ENCODE data around the gene ARSH. TPM values are rescaled to one million over a fixed set of nuclear protein-coding genes. Genes with fewer than 3 reads are reported as not detected.

The ARSH gene
- total and polyA plus RNA-seq, 4 donors = not detected

DNA sequence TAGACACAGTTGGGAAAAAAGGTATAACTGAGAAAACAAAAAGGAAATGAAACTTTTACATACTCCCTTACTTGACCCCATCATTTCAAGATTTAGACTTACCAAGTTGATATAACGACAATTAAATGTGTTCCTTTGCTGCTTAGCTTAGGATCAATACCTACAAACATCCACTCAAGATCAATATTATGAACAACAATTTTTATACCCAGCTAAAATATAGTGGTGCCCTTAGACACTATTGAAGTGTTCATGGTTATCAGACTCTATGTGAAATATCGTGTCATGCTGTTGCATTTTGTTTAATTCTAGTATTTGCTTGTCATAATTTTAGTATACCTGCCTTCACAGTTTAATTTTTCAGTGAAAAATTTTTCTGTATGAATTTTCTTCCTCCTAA lies 4.2 kb downstream of the ARSH start:
- Histone ChIP-seq H3K9ac (ENCODE audit: low read depth in 1 of 2, low read length in 2 of 2) (no peak overlapping the region), H3K9me3 (ENCODE audit: control insufficient read depth in 4 of 4, low read length in 3 of 4) (peaks cover 0 to 16% (median 8%) of the 10 kb centered on the region in 4 donors), H3K27ac (ENCODE audit: low read depth in 1 of 2, low read length in 2 of 2) (no peak overlapping the region), H3K36me3 (ENCODE audit: control insufficient read depth in 4 of 4, insufficient read depth in 3 of 4, low read depth in 1 of 4, low read length in 3 of 4) (no peaks in the 10 kb centered on the region), H3K27me3 (ENCODE audit: control insufficient read depth in 4 of 4, insufficient read depth in 4 of 4, low read length in 3 of 4) (no peaks in the 10 kb centered on the region), H3K4me1 (ENCODE audit: control insufficient read depth in 4 of 4, insufficient read depth in 4 of 4, low read length in 3 of 4) (no peaks in the 10 kb centered on the region), H3K4me3 (ENCODE audit: low read depth in 1 of 3, low read length in 3 of 3) (no peak overlapping the region)
- 64% methylated on average over 2 of the region's 2 CpGs for WGBS
- no peak for TF ChIP-seq FOXA1 (IDR thresholded peaks at IDR 0.05)
- TF ChIP-seq, protein P1, sequence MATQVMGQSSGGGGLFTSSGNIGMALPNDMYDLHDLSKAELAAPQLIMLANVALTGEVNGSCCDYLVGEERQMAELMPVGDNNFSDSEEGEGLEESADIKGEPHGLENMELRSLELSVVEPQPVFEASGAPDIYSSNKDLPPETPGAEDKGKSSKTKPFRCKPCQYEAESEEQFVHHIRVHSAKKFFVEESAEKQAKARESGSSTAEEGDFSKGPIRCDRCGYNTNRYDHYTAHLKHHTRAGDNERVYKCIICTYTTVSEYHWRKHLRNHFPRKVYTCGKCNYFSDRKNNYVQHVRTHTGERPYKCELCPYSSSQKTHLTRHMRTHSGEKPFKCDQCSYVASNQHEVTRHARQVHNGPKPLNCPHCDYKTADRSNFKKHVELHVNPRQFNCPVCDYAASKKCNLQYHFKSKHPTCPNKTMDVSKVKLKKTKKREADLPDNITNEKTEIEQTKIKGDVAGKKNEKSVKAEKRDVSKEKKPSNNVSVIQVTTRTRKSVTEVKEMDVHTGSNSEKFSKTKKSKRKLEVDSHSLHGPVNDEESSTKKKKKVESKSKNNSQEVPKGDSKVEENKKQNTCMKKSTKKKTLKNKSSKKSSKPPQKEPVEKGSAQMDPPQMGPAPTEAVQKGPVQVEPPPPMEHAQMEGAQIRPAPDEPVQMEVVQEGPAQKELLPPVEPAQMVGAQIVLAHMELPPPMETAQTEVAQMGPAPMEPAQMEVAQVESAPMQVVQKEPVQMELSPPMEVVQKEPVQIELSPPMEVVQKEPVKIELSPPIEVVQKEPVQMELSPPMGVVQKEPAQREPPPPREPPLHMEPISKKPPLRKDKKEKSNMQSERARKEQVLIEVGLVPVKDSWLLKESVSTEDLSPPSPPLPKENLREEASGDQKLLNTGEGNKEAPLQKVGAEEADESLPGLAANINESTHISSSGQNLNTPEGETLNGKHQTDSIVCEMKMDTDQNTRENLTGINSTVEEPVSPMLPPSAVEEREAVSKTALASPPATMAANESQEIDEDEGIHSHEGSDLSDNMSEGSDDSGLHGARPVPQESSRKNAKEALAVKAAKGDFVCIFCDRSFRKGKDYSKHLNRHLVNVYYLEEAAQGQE (IDR thresholded peaks at IDR 0.05) = no peak
- TF ChIP-seq HNF4A (conservative IDR thresholded peaks at IDR 0.05) = no peak
- TF ChIP-seq FOXA2 (IDR thresholded peaks at IDR 0.05) = no peak
- no peak for TF ChIP-seq NR2F2 (IDR thresholded peaks at IDR 0.05)
- TF ChIP-seq, protein P2, sequence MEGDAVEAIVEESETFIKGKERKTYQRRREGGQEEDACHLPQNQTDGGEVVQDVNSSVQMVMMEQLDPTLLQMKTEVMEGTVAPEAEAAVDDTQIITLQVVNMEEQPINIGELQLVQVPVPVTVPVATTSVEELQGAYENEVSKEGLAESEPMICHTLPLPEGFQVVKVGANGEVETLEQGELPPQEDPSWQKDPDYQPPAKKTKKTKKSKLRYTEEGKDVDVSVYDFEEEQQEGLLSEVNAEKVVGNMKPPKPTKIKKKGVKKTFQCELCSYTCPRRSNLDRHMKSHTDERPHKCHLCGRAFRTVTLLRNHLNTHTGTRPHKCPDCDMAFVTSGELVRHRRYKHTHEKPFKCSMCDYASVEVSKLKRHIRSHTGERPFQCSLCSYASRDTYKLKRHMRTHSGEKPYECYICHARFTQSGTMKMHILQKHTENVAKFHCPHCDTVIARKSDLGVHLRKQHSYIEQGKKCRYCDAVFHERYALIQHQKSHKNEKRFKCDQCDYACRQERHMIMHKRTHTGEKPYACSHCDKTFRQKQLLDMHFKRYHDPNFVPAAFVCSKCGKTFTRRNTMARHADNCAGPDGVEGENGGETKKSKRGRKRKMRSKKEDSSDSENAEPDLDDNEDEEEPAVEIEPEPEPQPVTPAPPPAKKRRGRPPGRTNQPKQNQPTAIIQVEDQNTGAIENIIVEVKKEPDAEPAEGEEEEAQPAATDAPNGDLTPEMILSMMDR (IDR thresholded peaks at IDR 0.05; ENCODE audit: low read depth, low read length, missing input control) = no peak
- no peak for TF ChIP-seq SP1 (IDR thresholded peaks at IDR 0.05)
- no peak for TF ChIP-seq GABPA (IDR thresholded peaks at IDR 0.05 in 1 of 2, conservative IDR thresholded peaks at IDR 0.05 in 1 of 2)
- no peak for TF ChIP-seq YY1 (IDR thresholded peaks at IDR 0.05)
- no peak for DNase-seq (ENCODE audit: low spot score)

DNA sequence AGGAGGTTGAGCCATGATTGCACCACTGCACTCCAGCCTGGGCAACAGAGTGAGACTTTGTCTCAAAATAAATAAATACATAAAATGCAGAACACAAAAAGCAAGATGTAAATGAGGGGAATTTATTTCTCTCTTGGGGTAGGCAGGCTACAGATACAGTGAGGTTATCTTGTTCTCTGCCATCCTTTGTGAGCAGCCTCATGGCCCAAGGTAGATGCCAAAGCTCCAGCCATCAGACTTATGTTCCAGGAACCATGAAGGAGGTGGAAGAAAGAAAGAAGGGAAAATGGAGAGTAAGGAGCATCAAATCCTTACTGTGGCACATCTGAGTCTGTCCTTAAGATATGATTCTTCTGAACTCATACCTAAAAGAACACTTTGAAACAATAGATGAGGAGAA lies 11.1 kb downstream of the ARSH start:
- H3K9ac ChIP-seq (ENCODE audit: low read depth in 1 of 2, low read length in 2 of 2) = no peak overlapping the region
- no peak for DNase-seq (ENCODE audit: low spot score)
- H3K4me3 ChIP-seq (ENCODE audit: low read depth in 1 of 3, low read length in 3 of 3) = no peak overlapping the region
- peaks cover 0 to 7% (median 3%) of the 10 kb centered on the region in 4 donors for H3K9me3 ChIP-seq (ENCODE audit: control insufficient read depth in 4 of 4, low read length in 3 of 4)
- no peaks in the 10 kb centered on the region for H3K4me1 ChIP-seq (ENCODE audit: control insufficient read depth in 4 of 4, insufficient read depth in 4 of 4, low read length in 3 of 4)
- TF ChIP-seq, protein P3, sequence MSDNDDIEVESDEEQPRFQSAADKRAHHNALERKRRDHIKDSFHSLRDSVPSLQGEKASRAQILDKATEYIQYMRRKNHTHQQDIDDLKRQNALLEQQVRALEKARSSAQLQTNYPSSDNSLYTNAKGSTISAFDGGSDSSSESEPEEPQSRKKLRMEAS (IDR thresholded peaks at IDR 0.05) = no peak
- no peak for TF ChIP-seq TAF1 (conservative IDR thresholded peaks at IDR 0.05)
- TF ChIP-seq, protein P4, sequence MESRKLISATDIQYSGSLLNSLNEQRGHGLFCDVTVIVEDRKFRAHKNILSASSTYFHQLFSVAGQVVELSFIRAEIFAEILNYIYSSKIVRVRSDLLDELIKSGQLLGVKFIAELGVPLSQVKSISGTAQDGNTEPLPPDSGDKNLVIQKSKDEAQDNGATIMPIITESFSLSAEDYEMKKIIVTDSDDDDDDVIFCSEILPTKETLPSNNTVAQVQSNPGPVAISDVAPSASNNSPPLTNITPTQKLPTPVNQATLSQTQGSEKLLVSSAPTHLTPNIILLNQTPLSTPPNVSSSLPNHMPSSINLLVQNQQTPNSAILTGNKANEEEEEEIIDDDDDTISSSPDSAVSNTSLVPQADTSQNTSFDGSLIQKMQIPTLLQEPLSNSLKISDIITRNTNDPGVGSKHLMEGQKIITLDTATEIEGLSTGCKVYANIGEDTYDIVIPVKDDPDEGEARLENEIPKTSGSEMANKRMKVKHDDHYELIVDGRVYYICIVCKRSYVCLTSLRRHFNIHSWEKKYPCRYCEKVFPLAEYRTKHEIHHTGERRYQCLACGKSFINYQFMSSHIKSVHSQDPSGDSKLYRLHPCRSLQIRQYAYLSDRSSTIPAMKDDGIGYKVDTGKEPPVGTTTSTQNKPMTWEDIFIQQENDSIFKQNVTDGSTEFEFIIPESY (IDR thresholded peaks at IDR 0.05) = no peak
- TF ChIP-seq, protein P5, sequence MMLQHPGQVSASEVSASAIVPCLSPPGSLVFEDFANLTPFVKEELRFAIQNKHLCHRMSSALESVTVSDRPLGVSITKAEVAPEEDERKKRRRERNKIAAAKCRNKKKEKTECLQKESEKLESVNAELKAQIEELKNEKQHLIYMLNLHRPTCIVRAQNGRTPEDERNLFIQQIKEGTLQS (IDR thresholded peaks at IDR 0.05) = no peak
- no peak for TF ChIP-seq FOXA2 (IDR thresholded peaks at IDR 0.05)
- TF ChIP-seq HNF4A (conservative IDR thresholded peaks at IDR 0.05) = no peak
- TF ChIP-seq FOXA1 (IDR thresholded peaks at IDR 0.05) = no peak
- no peak for TF ChIP-seq GABPA (IDR thresholded peaks at IDR 0.05 in 1 of 2, conservative IDR thresholded peaks at IDR 0.05 in 1 of 2)
- TF ChIP-seq EGR1 (IDR thresholded peaks at IDR 0.05; ENCODE audit: low read depth in 2 of 2) = no peak
- TF ChIP-seq, protein P1 (IDR thresholded peaks at IDR 0.05) = no peak
- TF ChIP-seq RAD21 (IDR thresholded peaks at IDR 0.05) = no peak
- TF ChIP-seq NR2F2 (IDR thresholded peaks at IDR 0.05) = no peak
- TF ChIP-seq, protein P2 (IDR thresholded peaks at IDR 0.05; ENCODE audit: low read depth, low read length, missing input control) = no peak
- no peak for TF ChIP-seq HNF4G (IDR thresholded peaks at IDR 0.05)
- no peak for TF ChIP-seq RXRA (IDR thresholded peaks at IDR 0.05)
- no peak for TF ChIP-seq SP1 (IDR thresholded peaks at IDR 0.05)
- no peak for TF ChIP-seq JUND (IDR thresholded peaks at IDR 0.05)
- TF ChIP-seq YY1 (IDR thresholded peaks at IDR 0.05) = no peak
- no peaks in the 10 kb centered on the region for H3K27me3 ChIP-seq (ENCODE audit: control insufficient read depth in 4 of 4, insufficient read depth in 4 of 4, low read length in 3 of 4)
- H3K36me3 ChIP-seq (ENCODE audit: control insufficient read depth in 4 of 4, insufficient read depth in 3 of 4, low read depth in 1 of 4, low read length in 3 of 4) = no peaks in the 10 kb centered on the region
- no peak overlapping the region for H3K27ac ChIP-seq (ENCODE audit: low read depth in 1 of 2, low read length in 2 of 2)

Data from liver (tissue), 9 donors.